Tibial artery (tissue), 4 donors: Measurements from ENCODE around the gene UVSSA.

ENCODE experiments used
- DNase-seq, 2 donors: peaks; one replicate each; pipeline ENCODE4 v3.0.0-alpha.2; 2019
- H3K27ac ChIP-seq, 2 donors: fragments of 200-600 bp; sonication (generic) in 1 of 2; 1 replicate in 1 of 2; 2 replicates in 1 of 2; pipeline ENCODE4 v1.5.1; 2018 to 2019; ENCODE audit warnings: mild to moderate bottlenecking in 1 of 2
- H3K27me3 ChIP-seq, 2 donors: fragments of 200-600 bp; sonication (generic) in 1 of 2; one replicate each; pipeline versions ENCODE4 v1.5.1 to v1.6.0; 2016 to 2019
- H3K36me3 ChIP-seq, 3 donors: fragments of 200-600 bp; sonication (generic) in 2 of 3; one replicate each; pipeline ENCODE4 v1.5.1; 2016 to 2019; ENCODE audit warnings: mild to moderate bottlenecking in 2 of 3
- H3K4me1 ChIP-seq, 4 donors: fragments of 200-600 bp; sonication (generic) in 2 of 4; 1 replicate in 3 of 4; 2 replicates in 1 of 4; pipeline ENCODE4 v1.5.1; 2016 to 2019
- H3K4me3 ChIP-seq, 2 donors: fragments of 200-600 bp; sonication (generic) in 1 of 2; 1 replicate in 1 of 2; 2 replicates in 1 of 2; pipeline ENCODE4 v1.5.1; 2018 to 2019; ENCODE audit warnings: mild to moderate bottlenecking in 2 of 2
- H3K9me3 ChIP-seq, 3 donors: fragments of 200-600 bp; sonication (generic) in 1 of 3; one replicate each; pipeline ENCODE4 v1.5.1; 2016 to 2019
- intact Hi-C: fragments of 100-400 bp; cut with DNase I; formaldehyde crosslinking; loops from one replicate; pipeline ENCODE4 v1.15.0; 2023; ENCODE audit warnings: low total_unique reads
- TF ChIP-seq, protein P1 (sequence below), 2 experiments: fragments of 200-600 bp in 1 of 2; fragments of 450-650 bp in 1 of 2; IDR thresholded peaks; one replicate each; pipeline ENCODE4 v1.5.1; 2017 to 2019; ENCODE audit warnings: antibody characterized with exemption in 2 of 2, mild to moderate bottlenecking in 1 of 2, moderate library complexity in 1 of 2

UVSSA gene

DNA sequence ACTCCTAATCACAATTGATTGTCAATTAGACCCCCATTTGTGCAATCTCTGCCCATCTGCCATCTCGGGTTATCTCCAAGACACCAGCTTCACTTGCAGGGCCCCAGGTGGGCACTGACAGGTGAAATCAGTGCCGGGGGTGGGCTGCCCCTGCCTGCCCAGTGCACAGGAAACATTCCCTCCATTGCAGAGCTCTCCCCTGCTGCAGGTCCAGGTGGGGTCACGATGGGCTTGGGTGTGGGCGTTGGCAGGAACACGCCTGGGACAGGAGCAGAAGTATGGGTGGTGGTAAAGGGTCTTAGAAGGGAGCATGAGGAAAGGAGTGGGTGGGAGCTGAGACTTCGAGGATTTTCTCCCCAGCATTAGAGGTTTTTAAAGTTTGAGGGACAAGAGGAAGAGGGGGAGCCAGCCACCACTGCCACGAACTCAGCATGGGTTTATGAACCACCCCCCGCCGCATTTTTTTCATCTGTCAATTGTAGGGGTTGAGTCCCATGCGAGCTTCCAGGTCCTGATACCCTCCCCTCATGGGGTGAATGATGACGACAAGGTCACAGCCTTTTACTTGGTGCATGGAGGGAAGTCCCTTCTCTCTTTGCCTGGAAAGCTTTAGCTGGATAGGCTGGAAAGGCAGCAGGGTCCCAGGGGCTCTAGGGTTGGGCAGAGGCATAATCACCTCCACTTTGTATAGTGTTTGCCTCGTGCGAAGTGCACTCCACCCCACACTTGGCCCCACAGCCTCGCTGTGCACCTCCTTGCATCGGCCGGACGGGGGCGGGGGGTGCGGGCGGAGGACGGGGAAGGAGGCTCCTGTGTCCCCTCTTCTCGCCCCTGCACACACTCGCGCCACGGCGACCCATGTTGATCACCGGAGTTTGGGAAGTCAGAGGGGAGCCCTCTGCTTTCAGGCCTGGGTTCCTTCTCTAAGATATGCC, 62.8 kb downstream of the UVSSA start:
- peaks cover 0 to 97% of the 10 kb centered on the region in 2 donors for H3K27me3 ChIP-seq
- TF ChIP-seq, protein P1, sequence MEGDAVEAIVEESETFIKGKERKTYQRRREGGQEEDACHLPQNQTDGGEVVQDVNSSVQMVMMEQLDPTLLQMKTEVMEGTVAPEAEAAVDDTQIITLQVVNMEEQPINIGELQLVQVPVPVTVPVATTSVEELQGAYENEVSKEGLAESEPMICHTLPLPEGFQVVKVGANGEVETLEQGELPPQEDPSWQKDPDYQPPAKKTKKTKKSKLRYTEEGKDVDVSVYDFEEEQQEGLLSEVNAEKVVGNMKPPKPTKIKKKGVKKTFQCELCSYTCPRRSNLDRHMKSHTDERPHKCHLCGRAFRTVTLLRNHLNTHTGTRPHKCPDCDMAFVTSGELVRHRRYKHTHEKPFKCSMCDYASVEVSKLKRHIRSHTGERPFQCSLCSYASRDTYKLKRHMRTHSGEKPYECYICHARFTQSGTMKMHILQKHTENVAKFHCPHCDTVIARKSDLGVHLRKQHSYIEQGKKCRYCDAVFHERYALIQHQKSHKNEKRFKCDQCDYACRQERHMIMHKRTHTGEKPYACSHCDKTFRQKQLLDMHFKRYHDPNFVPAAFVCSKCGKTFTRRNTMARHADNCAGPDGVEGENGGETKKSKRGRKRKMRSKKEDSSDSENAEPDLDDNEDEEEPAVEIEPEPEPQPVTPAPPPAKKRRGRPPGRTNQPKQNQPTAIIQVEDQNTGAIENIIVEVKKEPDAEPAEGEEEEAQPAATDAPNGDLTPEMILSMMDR (IDR thresholded peaks at IDR 0.05): no peak
- peak in 1 of 2 donors; percentile 54 for DNase-seq

DNA sequence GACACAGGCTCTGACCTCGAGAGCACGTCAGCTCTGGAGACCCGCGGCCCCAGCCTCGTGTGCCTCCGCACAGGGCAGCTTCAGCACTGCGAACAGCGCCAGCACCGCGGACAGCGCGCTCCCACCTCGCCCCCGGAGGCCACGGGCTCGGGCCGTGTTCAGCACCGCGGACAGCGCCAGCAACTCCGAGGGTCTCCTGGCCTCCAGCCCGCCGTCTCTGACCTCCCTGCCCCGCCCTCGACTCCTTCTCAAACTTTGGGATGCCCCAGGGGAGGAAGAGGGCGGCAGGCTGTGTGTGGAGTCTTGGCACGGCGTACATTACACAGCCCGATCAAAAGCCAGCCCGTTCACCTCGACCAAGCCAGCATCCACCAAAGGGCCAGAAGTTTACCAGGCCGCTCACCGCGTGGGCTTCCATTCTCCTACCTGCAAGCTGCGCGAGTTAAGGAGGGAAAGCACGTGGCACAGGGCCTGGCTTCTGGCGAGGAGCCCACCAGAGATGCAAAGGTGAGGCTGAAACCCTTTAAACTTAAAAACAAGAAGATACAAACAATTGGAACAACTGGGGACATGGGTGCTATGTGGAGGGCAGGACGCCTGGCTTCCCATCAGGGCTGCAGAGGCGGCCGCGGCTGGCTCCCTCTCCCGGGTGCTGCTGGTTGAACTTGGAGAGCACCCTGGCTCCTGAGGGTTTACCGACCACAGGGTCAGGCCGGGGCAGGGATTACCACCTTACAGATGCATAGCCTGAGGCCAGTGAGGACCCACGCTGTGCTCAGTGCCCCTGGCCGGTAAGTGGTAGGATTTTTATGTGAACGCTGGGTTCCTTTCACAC, 63.7 kb downstream of the UVSSA start:
- Histone ChIP-seq H3K9me3 (no peaks in the 10 kb centered on the region), H3K27me3 (peaks cover 0 to 97% of the 10 kb centered on the region in 2 donors), H3K36me3 (no peaks in the 10 kb centered on the region), H3K27ac (no peak overlapping the region), H3K4me1 (peaks cover 0 to 29% (median 20%) of the 10 kb centered on the region in 4 donors), H3K4me3 (no peak overlapping the region)
- peak in 1 of 2 donors; percentile 60 for DNase-seq
- TF ChIP-seq, protein P1 (IDR thresholded peaks at IDR 0.05): no peak
- intact Hi-C loops: no loop called here

More for the DNA sequence above, 62.8 kb downstream of the UVSSA start:
- Histone ChIP-seq H3K36me3 (no peaks in the 10 kb centered on the region), H3K9me3 (no peaks in the 10 kb centered on the region), H3K4me3 (no peak overlapping the region), H3K4me1 (peaks cover 0 to 38% (median 28%) of the 10 kb centered on the region in 4 donors), H3K27ac (no peak overlapping the region)
- intact Hi-C loops: no loop called here

DNA sequence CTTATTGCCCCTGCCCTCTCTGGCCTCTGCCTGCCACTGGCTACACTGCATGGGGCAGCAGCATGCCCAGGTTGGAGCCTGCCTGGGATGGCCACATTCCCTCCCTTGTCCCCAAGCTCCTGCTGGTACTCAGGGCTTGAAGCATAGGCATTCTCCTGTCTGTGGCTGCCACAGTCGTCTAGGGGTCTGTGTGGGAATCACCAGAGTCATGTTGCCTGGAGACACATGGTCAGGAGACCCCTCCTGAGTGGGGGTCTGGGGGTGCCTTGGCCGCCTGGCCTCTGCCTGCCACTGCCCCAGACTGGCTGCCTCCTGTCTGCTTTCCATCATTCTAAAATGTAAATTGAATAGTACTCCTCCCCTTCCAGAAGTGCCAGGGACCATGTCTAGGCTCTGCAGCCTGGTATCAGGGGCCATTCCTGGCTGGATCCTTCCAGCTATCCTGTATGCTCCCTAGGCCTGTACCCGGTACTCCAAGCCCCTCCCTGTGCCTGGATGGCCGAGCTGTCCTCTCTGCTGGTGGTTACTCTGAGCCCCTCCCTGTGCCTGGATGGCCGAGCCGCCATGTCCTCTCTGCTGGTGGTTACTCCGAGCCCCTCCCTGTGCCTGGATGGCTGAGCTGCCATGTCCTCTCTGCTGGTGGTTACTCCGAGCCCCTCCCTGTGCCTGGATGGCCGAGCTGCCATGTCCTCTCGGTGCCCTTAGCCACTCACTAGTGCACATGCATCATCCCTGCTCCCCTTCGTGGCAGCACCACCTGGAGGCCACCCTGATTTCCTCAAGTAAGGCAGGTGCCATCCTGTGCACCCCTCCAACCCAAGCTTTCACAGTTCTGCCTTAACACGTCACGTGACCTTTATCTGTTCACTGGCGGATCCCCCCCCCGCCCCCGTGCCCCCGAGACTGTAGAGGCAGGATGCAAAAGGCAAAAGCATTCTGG, 64.7 kb downstream of the UVSSA start:
- Histone ChIP-seq H3K9me3 (no peaks in the 10 kb centered on the region), H3K4me1 (peaks cover 0 to 19% (median 10%) of the 10 kb centered on the region in 4 donors), H3K4me3 (no peak overlapping the region), H3K27ac (no peak overlapping the region), H3K27me3 (peaks cover 0 to 97% of the 10 kb centered on the region in 2 donors), H3K36me3 (no peaks in the 10 kb centered on the region)
- no peak for DNase-seq
- intact Hi-C loops: no loop called here
- TF ChIP-seq, protein P1 (IDR thresholded peaks at IDR 0.05): no peak

DNA sequence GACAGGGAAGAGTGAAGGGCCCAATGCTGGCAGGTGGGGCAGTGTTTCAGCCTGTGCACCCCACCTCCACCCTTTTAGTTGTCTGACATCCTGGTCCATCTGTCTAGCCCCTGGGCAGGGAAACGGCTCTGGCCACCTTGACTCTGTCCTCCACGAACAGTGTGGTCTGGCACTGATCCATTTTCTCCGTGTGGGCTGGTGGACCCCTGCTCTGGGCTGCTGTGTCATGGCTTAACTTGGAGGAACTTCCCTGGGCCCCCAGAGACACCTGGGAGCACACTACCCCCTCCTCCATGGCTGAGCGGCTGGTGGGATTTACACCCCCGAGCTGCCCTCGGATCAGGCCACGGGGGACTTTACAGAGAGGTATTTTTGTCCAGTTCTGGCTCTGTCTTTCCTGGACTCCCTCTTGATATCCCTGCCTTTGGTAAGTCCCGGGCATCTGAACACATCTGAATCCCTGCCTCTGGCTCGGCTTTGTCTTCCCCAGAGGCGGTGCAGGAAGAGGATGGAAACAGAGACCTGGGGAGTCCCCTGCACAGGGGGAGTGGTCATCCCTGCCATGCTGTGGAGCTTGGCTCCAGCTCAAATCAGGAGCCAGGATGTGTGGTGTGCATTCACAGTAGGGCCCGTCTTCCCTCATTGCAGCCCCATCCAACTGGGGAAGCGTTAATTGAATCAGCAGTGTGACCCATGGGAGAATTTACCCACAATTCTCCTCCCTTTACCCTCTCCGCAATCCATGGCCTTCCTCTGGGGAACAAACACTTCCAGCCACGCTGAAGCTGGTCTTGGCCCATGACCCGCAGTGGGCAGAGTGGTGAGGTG, 65.6 kb downstream of the UVSSA start:
- Histone ChIP-seq H3K9me3 (no peaks in the 10 kb centered on the region), H3K4me3 (no peak overlapping the region), H3K27ac (no peak overlapping the region), H3K27me3 (peaks cover 0 to 95% of the 10 kb centered on the region in 2 donors), H3K36me3 (no peaks in the 10 kb centered on the region), H3K4me1 (peaks cover 0 to 10% (median 2%) of the 10 kb centered on the region in 4 donors)
- peak in 1 of 2 donors; percentile 58 for DNase-seq
- intact Hi-C loops: no loop called here
- TF ChIP-seq, protein P1 (IDR thresholded peaks at IDR 0.05): no peak
